GM18526 (cell line): ENCODE data around the gene SPDEF.

ENCODE experiments used
- POLR2A ChIP-seq: IDR thresholded peaks from 3 replicates; pipeline ENCODE4 v1.6.1; 2011; ENCODE audit not compliant: insufficient read length; ENCODE audit errors: extremely low read depth

SPDEF gene

GRCh38 chr6:34511915-34512737 lies 44.0 kb downstream of the SPDEF start:
- no peak for TF ChIP-seq POLR2A

DNA sequence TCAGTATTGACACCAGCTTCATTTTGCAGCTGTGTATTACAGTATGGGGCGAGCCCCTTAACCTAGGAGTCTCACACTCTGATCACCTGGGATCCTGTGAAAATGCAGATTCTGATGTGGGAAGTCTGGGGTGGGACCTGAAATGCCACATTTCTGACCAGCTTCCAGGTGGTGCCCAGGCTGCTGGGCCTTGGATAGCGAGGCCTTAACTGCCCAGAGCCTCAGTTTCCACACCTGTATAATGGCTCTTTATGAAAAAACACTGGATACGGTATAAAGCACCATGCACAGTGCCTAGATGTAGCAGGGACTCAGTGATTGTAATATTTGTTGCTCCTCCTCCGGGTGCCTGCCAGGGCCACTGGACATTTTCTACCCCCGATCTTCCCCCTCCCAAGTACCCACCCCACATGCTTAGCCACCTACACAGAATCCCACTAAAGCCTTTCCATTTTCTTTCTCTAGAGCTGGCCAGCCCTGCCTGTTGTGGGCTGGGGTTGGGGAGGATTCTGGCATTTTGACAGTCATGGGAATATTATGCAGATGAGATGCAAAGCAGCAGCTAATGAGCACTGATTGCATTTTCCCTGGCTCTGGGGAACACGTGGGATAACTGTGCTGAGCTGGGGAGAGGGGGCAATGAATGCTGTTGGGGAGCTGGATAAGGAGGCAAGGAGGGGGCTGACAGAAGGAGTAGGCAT lies 44.8 kb downstream of the SPDEF start:
- TF ChIP-seq POLR2A: no peak

GRCh38 chr6:34510299-34510698 lies 45.8 kb downstream of the SPDEF start:
- TF ChIP-seq POLR2A: no peak

- no peak for TF ChIP-seq POLR2A
Observed at GRCh38 chr6:34509782-34510181, 46.3 kb downstream of the SPDEF start.

- no peak for TF ChIP-seq POLR2A
Observed at GRCh38 chr6:34508425-34508824, 47.7 kb downstream of the SPDEF start.

DNA sequence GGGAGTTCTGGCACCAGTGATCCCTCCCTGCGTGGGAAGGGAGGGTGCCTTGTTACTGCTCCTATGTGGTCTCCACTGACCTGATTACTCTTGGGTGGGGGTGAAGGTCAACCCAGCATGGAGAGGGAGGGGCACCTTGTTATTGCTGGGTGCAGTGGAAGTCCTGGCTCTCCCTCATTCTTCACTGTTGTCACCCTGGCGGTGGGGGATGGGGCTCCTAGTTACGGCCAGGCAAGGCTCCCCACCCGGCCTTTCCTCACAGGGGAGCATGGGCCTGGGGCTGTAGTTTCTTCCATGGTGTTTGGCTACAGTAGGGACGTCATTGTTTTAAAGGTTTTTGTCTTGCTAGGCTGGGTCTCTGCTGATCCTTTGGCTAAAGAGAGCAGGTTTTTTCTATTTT lies 49.4 kb downstream of the SPDEF start:
- TF ChIP-seq POLR2A: no peak

GRCh38 chr6:34497411-34497810 lies 58.7 kb downstream of the SPDEF start:
- no peak for TF ChIP-seq POLR2A

DNA sequence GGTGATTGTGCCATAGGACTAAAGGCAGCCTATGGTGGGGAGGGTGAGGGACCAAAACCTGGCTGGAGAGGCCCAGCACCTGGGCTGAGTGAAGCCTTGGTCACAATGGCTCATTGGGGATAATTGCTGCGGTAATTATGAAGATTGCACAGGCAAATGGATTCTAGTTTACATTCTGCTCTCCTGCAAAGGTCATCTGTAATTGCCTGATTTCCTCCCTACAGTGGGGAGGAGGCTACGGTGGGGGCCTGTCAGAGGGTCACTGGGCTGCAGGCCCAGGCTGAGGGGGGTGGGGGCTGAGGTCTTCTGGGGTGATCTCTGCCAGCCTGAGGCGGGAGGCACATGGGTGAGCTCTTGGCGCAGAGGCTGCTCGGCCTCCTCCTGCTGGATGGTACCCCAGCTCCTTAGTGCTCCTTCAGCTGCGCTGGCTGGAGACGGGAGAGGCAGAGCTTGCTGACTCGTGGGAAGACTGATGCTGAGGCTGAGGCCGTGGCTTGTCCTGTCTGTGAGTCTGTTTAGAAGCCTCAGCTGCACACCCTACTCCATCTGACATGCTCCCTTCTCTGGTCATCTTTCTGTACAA lies 59.9 kb downstream of the SPDEF start:
- TF ChIP-seq POLR2A: no peak

DNA sequence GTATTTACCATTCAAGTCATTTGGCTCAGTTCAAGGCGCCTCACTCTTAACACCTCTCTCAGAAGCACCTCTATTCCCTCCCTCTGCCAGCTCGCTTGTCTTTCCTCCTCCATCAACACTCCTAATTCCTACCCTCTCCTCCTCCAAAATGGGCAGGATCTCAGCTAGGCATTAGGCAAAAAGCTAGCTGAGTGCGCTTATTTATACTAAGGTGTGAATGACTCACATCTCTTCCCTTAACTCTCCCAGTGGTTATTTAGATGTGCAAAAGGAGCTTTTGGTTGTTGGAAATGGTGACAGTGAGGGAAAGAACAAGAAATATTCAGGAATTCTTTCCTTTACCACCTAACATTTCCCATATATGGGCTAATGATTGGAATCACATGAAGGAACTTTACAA lies 61.2 kb downstream of the SPDEF start:
- TF ChIP-seq POLR2A: no peak

- no peak for TF ChIP-seq POLR2A
Observed at GRCh38 chr6:34493344-34493743, 62.8 kb downstream of the SPDEF start.

GRCh38 chr6:34491091-34491430 lies 65.1 kb downstream of the SPDEF start:
- no peak for TF ChIP-seq POLR2A

DNA sequence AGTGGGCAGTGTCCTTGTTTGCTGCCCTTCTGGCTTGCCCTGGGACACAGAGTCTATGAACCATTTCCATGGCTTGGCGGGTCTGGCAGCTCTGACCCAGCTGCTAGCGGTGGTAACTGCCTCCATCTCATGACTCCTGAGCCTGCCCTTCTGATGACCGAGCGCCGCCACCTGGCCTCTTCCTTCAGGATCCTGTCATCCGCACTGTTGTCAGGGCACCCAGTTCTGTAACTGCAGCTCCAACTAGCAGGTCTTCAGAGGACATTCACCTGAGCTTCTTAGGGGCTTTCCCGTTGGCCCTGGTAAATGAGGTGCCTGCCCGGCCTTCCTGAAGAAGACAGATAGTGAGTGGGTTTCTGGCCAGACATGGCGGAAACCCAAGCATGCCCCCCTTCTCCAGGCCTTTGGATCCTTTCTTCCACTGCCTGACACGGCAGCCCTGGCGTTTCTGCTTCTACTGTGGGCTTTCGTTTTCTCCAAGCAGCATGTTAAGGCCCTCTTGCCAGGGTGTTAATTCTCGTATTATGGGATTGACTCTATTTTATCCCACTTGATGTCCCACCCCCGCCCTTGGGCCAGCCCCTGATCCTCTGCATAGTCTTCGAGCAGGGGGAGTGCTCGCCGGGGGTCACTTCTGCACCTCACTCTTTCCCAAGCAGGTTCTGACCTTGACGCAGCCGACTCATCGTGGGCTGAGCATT lies 65.6 kb downstream of the SPDEF start:
- no peak for TF ChIP-seq POLR2A

DNA sequence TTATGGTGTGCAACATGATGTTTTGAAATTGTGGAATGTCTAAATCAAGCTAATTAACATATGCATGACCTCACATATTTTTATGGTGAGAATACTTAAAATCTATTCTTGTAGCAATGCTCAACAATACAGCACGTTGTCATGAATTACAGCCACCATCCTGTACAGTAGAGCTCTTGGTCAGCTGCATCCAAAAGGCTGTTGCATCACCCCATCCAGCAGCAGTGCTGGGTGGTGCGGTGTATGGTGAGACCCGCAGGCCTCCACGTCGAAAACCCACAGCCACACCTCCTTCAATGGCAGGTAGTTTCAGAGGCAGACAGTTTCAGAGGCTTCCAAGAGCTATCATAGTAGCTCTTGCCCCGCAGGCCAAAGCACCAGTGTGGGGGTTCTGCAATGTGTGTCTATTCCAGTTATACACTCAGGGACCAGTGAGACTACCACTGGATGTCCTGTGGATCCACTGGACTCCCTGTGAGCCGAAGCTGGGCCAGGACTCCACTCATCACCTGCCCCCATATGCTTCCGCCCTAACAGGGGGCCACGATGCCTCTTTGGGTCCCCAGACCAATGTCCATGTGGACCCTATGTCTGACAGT lies 66.8 kb downstream of the SPDEF start:
- no peak for TF ChIP-seq POLR2A
